Regular cardiac myocyte (primary cell): Measurements from ENCODE around the gene ASIC5. TPM values are rescaled to one million over a fixed set of nuclear protein-coding genes. Genes with fewer than 3 reads are reported as not detected.

Experiments used
- total RNA-seq: library from RNA; depleted of rRNA; stranded (reverse); fragments of >200 nt; gene quantifications from 2 replicates; pipeline ENCODE4 v1.2.3, GENCODE V29; 2014

Gene ASIC5
- total RNA-seq: not detected in 2 replicates

GRCh38 chr4:155866177-155866576 lies at the start of gene ASIC5:
TSS of gene ASIC5 (minus strand) at chr4:155866277. CDS start at chr4:155866226, 51 bp downstream.

GRCh38 chr4:155903453-155903852 lies 37.4 kb upstream of the ASIC5 start, which contains the start of gene TDO2:
TSS of gene TDO2 (plus strand) at chr4:155903696. CDS start at chr4:155903759, 63 bp downstream.

Other genes with a start within 250 kb of the ASIC5 start
- gene GUCY1A1, start 199.4 kb downstream of the ASIC5 start, total RNA-seq: 0.19 and 0.28 TPM in 2 replicates
- gene GUCY1B1, start 107.3 kb downstream of the ASIC5 start, total RNA-seq: 1.7 and 3.1 TPM in 2 replicates
- gene TDO2, start 37.4 kb upstream of the ASIC5 start, total RNA-seq: under 0.01 and 0.28 TPM in 2 replicates
- 5.9 and 33.0 TPM in 2 replicates for gene CTSO, start 87.6 kb upstream of the ASIC5 start, total RNA-seq